C4-2B (cell line): ENCODE measurements around the gene UBE2U.

ENCODE experiments used
- H3K27ac ChIP-seq: fragments of 450-650 bp; 2 replicates; pipeline ENCODE4 v1.5.1; 2017
- ZFX ChIP-seq: fragments of 450-650 bp; IDR thresholded peaks from 2 replicates; pipeline ENCODE4 v1.6.1; 2017
- TF ChIP-seq, protein P1 (sequence below): fragments of 450-650 bp; conservative IDR thresholded peaks from 2 replicates; pipeline ENCODE4 v1.5.1; 2017; ENCODE audit warnings: mild to moderate bottlenecking

Gene UBE2U

DNA sequence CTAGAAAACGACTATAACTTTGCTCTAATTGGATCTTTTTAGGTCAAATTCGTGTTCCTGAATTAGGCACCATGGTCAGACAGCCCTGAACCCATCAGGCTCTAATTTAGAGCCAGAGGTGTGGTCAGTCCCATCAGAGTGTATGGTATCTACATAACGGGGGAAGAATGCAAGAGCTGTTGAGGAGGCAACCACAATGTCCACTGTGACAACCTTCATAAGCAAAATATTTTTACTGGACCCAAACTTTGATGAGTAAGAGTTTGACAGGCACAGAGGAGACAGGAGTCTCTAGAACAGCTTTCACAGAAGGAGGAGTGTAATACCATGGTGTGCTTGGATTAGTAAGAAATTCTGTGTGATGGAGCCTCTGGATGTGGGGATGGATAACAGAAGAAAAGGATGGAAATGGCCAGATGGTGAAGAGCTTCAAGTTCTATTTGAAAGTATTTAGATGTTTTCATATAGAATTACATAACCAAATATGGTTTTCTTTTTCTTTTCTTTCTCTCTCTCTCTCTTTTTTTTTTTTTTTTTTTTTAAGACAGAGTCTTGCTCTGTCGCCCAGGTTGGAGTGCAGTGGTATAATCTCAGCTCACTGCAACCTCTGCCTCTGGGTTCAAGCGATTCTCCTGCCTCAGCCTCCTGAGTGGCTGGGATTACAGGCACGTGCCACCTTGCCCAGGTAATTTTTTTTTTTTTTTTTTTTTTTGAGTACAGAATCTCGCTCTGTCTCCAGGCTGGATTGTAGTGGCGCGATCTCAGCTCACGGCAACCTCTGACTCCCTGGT, 24.9 kb downstream of the UBE2U start:
- no peak for TF ChIP-seq ZFX
- TF ChIP-seq, protein P1, sequence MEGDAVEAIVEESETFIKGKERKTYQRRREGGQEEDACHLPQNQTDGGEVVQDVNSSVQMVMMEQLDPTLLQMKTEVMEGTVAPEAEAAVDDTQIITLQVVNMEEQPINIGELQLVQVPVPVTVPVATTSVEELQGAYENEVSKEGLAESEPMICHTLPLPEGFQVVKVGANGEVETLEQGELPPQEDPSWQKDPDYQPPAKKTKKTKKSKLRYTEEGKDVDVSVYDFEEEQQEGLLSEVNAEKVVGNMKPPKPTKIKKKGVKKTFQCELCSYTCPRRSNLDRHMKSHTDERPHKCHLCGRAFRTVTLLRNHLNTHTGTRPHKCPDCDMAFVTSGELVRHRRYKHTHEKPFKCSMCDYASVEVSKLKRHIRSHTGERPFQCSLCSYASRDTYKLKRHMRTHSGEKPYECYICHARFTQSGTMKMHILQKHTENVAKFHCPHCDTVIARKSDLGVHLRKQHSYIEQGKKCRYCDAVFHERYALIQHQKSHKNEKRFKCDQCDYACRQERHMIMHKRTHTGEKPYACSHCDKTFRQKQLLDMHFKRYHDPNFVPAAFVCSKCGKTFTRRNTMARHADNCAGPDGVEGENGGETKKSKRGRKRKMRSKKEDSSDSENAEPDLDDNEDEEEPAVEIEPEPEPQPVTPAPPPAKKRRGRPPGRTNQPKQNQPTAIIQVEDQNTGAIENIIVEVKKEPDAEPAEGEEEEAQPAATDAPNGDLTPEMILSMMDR = no peak
- H3K27ac ChIP-seq = no peak overlapping the region

- H3K27ac ChIP-seq = no peak overlapping the region
- TF ChIP-seq, protein P1 = no peak
- no peak for TF ChIP-seq ZFX
These were observed 25.9 kb downstream of the UBE2U start for GRCh38 chr1:64229307-64229706.

DNA sequence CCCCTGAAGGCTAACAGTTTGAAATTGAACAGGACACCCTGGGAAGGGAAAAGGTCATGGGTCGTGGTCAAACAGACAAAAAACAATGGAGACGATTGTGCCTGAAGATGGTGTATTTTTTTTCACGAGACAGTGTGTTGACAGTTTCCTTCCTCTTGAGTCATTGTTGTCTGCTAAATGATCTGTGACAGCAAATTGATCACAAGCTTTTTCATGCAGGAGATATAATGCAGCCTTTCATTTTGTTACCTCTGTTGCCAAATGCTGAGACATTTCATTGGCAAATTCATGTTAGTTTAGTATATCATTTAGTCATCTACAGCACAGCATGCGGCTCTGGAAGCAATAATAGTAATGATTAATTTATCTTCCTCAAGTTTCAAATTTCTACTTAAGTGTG, 27.7 kb downstream of the UBE2U start:
- no peak overlapping the region for H3K27ac ChIP-seq

GRCh38 chr1:64231654-64232053, 28.2 kb downstream of the UBE2U start:
- TF ChIP-seq, protein P1 = no peak
- TF ChIP-seq ZFX = no peak
- no peak overlapping the region for H3K27ac ChIP-seq

More for the DNA sequence above, 27.7 kb downstream of the UBE2U start:
- TF ChIP-seq ZFX = no peak
- TF ChIP-seq, protein P1 = no peak

- TF ChIP-seq ZFX = no peak
- TF ChIP-seq, protein P1 = no peak
- no peak overlapping the region for H3K27ac ChIP-seq
These were observed 31.3 kb downstream of the UBE2U start for GRCh38 chr1:64234714-64235113.

- TF ChIP-seq, protein P1 = no peak
- no peak for TF ChIP-seq ZFX
- H3K27ac ChIP-seq = no peak overlapping the region
These were observed 31.8 kb downstream of the UBE2U start for GRCh38 chr1:64235181-64235580.

- TF ChIP-seq, protein P1 = no peak
- TF ChIP-seq ZFX = no peak
- no peak overlapping the region for H3K27ac ChIP-seq
These were observed 32.5 kb downstream of the UBE2U start for GRCh38 chr1:64235910-64236309.
